ENCODE measurements around the gene P4HB. TPM values are rescaled to one million over a fixed set of nuclear protein-coding genes. Genes with fewer than 3 reads are reported as not detected.
A peak's percentile ranks its signal among the peaks of the same experiment; 100 is the strongest.

P4HB gene
- total and polyA plus RNA-seq, 12 donors: 546 to 2,717 (median 934) TPM

- Histone ChIP-seq H3K27me3 (no peaks in the 10 kb centered on the region), H3K9me3 (replicated peaks in 1 of 3) (no peaks in the 10 kb centered on the region), H3K36me3 (replicated peaks in 1 of 2) (peaks cover 0 to 11% of the 10 kb centered on the region in 2 donors), H3K4me3 (no peak overlapping the region), H3K27ac (peak overlapping the region in 3 of 5 donors; percentile 82 to 93 (median 92)), H3K4me1 (replicated peaks in 1 of 2) (peaks cover 14 to 15% of the 10 kb centered on the region in 2 donors)
- DNase-seq: no peak
- 92 to 98% (median 94%) methylated on average over 13 to 30 of the region's 30 CpGs for WGBS, 4 donors
- no peak for TF ChIP-seq POLR2A (IDR thresholded peaks at IDR 0.05)
- TF ChIP-seq CTCF (IDR thresholded peaks at IDR 0.05): no peak
- intact Hi-C loops (cut with DNase I): loop anchor here in 1 of 2 donors (5.0 kb wide), 1 partner anchor 34 kb away; no protein-coding TSS in a partner anchor
These were observed 37.1 kb downstream of the P4HB start for GRCh38 chr17:81822996-81823819.

- peak overlapping the region; percentile 77 to 93 (median 85) for H3K27ac ChIP-seq
These were observed 38.1 kb downstream of the P4HB start for GRCh38 chr17:81822312-81822637.

GRCh38 chr17:81821603-81822311, 38.6 kb downstream of the P4HB start:
- Histone ChIP-seq H3K27me3 (no peaks in the 10 kb centered on the region), H3K9me3 (replicated peaks in 1 of 3) (no peaks in the 10 kb centered on the region), H3K27ac (peak overlapping the region; percentile 77 to 93 (median 85)), H3K36me3 (replicated peaks in 1 of 2) (peaks cover 0 to 11% of the 10 kb centered on the region in 2 donors), H3K4me1 (replicated peaks in 1 of 2) (peaks cover 14 to 15% of the 10 kb centered on the region in 2 donors), H3K4me3 (no peak overlapping the region)
- peak; percentile 63 to 89 (median 78) for TF ChIP-seq CTCF (IDR thresholded peaks at IDR 0.05)
- no peak for TF ChIP-seq POLR2A (IDR thresholded peaks at IDR 0.05)
- DNase-seq: peak; percentile 88 to 97 (median 95)
- intact Hi-C loops (cut with DNase I): loop anchor here in 1 of 2 donors (5.0 kb wide), 1 partner anchor 36 kb away; no protein-coding TSS in a partner anchor
- WGBS, 4 donors: 30 to 40% (median 37%) methylated on average over 8 to 20 of the region's 20 CpGs

More at GRCh38 chr17:81822312-81822637, 38.1 kb downstream of the P4HB start:
- H3K9me3 ChIP-seq (replicated peaks in 1 of 3): no peaks in the 10 kb centered on the region
- no peaks in the 10 kb centered on the region for H3K27me3 ChIP-seq
- DNase-seq: no peak
- intact Hi-C loops (cut with DNase I): loop anchor here in 1 of 2 donors (5.0 kb wide), 1 partner anchor 35 kb away; no protein-coding TSS in a partner anchor
- H3K36me3 ChIP-seq (replicated peaks in 1 of 2): peaks cover 0 to 11% of the 10 kb centered on the region in 2 donors
- TF ChIP-seq POLR2A (IDR thresholded peaks at IDR 0.05) (no peak), CTCF (IDR thresholded peaks at IDR 0.05) (no peak)
- peaks cover 14 to 15% of the 10 kb centered on the region in 2 donors for H3K4me1 ChIP-seq (replicated peaks in 1 of 2)
- H3K4me3 ChIP-seq: no peak overlapping the region
- 80 to 93% (median 86%) methylated on average over 3 to 8 of the region's 8 CpGs; no CpG with 5 or more reads in 1 of the 4 donors for WGBS, 4 donors

- TF ChIP-seq CTCF (IDR thresholded peaks at IDR 0.05) (no peak), POLR2A (IDR thresholded peaks at IDR 0.05) (no peak)
- Histone ChIP-seq H3K4me1 (replicated peaks in 1 of 2) (peaks cover 14 to 15% of the 10 kb centered on the region in 2 donors), H3K27ac (peak overlapping the region in 4 of 5 donors; percentile 82 to 93 (median 88)), H3K27me3 (no peaks in the 10 kb centered on the region), H3K9me3 (replicated peaks in 1 of 3) (no peaks in the 10 kb centered on the region), H3K4me3 (no peak overlapping the region), H3K36me3 (replicated peaks in 1 of 2) (peaks cover 0 to 11% of the 10 kb centered on the region in 2 donors)
- WGBS, 4 donors: 66 to 84% (median 69%) methylated on average over 5 to 8 of the region's 8 CpGs
- peak in 2 of 7 donors; percentile 33 to 35 for DNase-seq
- intact Hi-C loops (cut with DNase I): loop anchor here in 1 of 2 donors (5.0 kb wide), 1 partner anchor 36 kb away; no protein-coding TSS in a partner anchor
These were observed 39.2 kb downstream of the P4HB start for GRCh38 chr17:81821147-81821546.
